Sigmoid colon (tissue), 7 donors: ENCODE results near the gene CLCA4. TPM values are rescaled to one million over a fixed set of nuclear protein-coding genes. Genes with fewer than 3 reads are reported as not detected.

Source experiments
- DNase-seq: peaks from one replicate; pipeline ENCODE4 v3.0.0-alpha.2; 2019
- H3K27ac ChIP-seq, 4 donors: fragments of 200-600 bp; sonication (generic); one replicate each; pipeline ENCODE4 v1.5.1; 2016 to 2019; ENCODE audit warnings: mild to moderate bottlenecking in 1 of 4
- H3K27me3 ChIP-seq, 3 donors: fragments of 200-600 bp; sonication (generic); one replicate each; pipeline ENCODE4 v1.5.1; 2019; ENCODE audit warnings: mild to moderate bottlenecking in 1 of 3
- H3K36me3 ChIP-seq, 4 donors: fragments of 200-600 bp; sonication (generic); one replicate each; pipeline ENCODE4 v1.5.1; 2016 to 2019
- H3K4me1 ChIP-seq, 4 donors: fragments of 200-600 bp; sonication (generic); one replicate each; pipeline ENCODE4 v1.5.1; 2017 to 2019
- H3K4me3 ChIP-seq, 4 donors: fragments of 200-600 bp; sonication (generic); one replicate each; pipeline ENCODE4 v1.5.1; 2017 to 2019; ENCODE audit warnings: mild to moderate bottlenecking in 2 of 4, moderate library complexity in 1 of 4
- H3K9me3 ChIP-seq, 4 donors: fragments of 200-600 bp in 3 of 4; sonication (generic) in 3 of 4; one replicate each; pipeline versions ENCODE4 v1.5.1 to v1.6.1; 2013 to 2019
- EP300 ChIP-seq, 4 donors: sonication (generic); formaldehyde crosslinking; IDR thresholded peaks; one replicate each; pipeline ENCODE4 v1.6.1; 2017; ENCODE audit warnings: antibody characterized with exemption in 4 of 4
- POLR2A ChIP-seq, 2 donors: fragments of 450-650 bp; IDR thresholded peaks; one replicate each; pipeline ENCODE4 v1.6.1; 2016; ENCODE audit warnings: antibody characterized with exemption in 2 of 2, mild to moderate bottlenecking in 2 of 2, moderate library complexity in 2 of 2
- POLR2AphosphoS5 ChIP-seq, 4 donors: sonication (generic); formaldehyde crosslinking; IDR thresholded peaks; one replicate each; pipeline ENCODE4 v1.6.1; 2017; ENCODE audit warnings: antibody characterized with exemption in 4 of 4
- WGBS, 2 donors: extraction: QIAGEN DNeasy Blood & Tissue Kit; methylation state at CpG; one replicate each; pipeline ENCODE4 v1.1.7; 2013; 5-methylcytosine and 5-hydroxymethylcytosine counted together
- intact Hi-C: fragments of 100-400 bp; cut with DNase I; formaldehyde crosslinking; loops from one replicate; pipeline ENCODE4 v1.15.1; 2023
- polyA plus RNA-seq, 3 donors: library from polyadenylated mRNA; stranded (reverse); fragments of 200-250 nt; gene quantifications; one replicate each; pipeline ENCODE4 v1.2.3, GENCODE V29; 2013
- total RNA-seq, 4 donors: library from RNA; depleted of rRNA; stranded (reverse); fragments of >200 nt; gene quantifications; one replicate each; pipeline ENCODE4 v1.1.0, GENCODE V29; 2016
- TF ChIP-seq, protein P1 (sequence below), 4 experiments: fragments of 450-650 bp in 3 of 4; fragments of 200-600 bp in 1 of 4; IDR thresholded peaks; one replicate each; pipeline ENCODE4 v1.5.1; 2016 to 2019; ENCODE audit warnings: antibody characterized with exemption in 4 of 4, mild to moderate bottlenecking in 3 of 4, moderate library complexity in 2 of 4
- donor health status: healthy with polysubstance abuse.
- donor health status: Bipolar disorder and iron deficiency.
- donor health status: healthy.

The CLCA4 gene
- total and polyA plus RNA-seq, 7 donors: 1.7 to 854 (median 168) TPM; not detected in 2

DNA sequence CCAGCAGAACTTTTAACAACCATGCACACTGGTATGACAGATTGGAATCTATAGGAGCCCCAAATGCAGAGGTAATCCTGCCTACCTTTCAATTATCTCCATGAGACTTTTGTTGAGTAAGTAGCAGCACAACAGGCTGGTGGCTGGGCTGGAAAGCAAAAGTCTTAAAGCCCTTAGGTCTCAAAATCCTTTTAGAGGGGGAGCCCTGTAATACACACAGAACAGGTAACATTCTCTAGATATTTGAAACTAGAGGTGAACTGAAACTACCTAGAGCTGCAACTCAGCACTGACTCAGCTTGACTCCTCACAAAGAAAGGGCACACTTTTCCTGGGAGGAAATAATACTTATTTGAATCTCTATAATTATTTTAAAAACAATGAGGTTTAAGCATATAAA, 71.5 kb downstream of the CLCA4 start:
- Histone ChIP-seq H3K9me3 (peaks cover 0 to 8% (median 3%) of the 10 kb centered on the region in 4 donors), H3K27me3 (no peaks in the 10 kb centered on the region), H3K4me3 (no peak overlapping the region), H3K27ac (no peak overlapping the region), H3K36me3 (no peaks in the 10 kb centered on the region), H3K4me1 (no peaks in the 10 kb centered on the region)
- TF ChIP-seq, protein P1, sequence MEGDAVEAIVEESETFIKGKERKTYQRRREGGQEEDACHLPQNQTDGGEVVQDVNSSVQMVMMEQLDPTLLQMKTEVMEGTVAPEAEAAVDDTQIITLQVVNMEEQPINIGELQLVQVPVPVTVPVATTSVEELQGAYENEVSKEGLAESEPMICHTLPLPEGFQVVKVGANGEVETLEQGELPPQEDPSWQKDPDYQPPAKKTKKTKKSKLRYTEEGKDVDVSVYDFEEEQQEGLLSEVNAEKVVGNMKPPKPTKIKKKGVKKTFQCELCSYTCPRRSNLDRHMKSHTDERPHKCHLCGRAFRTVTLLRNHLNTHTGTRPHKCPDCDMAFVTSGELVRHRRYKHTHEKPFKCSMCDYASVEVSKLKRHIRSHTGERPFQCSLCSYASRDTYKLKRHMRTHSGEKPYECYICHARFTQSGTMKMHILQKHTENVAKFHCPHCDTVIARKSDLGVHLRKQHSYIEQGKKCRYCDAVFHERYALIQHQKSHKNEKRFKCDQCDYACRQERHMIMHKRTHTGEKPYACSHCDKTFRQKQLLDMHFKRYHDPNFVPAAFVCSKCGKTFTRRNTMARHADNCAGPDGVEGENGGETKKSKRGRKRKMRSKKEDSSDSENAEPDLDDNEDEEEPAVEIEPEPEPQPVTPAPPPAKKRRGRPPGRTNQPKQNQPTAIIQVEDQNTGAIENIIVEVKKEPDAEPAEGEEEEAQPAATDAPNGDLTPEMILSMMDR (IDR thresholded peaks at IDR 0.05): no peak
- no peak for TF ChIP-seq EP300 (IDR thresholded peaks at IDR 0.05)
- TF ChIP-seq POLR2AphosphoS5 (IDR thresholded peaks at IDR 0.05): no peak
- TF ChIP-seq POLR2A (IDR thresholded peaks at IDR 0.05): no peak
- DNase-seq: no peak
- intact Hi-C loops: no loop called here

DNA sequence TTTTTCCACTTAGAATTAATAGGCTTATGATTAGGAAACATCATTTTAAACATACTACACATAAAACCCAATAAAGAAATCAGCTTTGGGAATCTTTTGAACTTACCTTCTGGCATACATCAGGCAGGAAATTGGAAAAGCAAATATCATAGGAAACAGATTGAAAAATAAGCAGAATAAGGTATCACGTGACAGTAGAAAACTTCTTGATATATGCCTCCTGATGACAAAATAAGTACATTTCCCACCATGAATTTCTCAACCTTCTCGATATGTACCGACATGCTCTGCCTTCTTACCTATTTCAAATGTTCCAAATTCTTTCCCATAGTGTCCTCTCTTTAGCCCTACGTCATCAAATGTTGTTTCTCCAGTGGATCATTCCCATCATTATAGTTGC, 72.4 kb downstream of the CLCA4 start:
- no peaks in the 10 kb centered on the region for H3K27me3 ChIP-seq
- H3K36me3 ChIP-seq: no peaks in the 10 kb centered on the region
- peaks cover 0 to 9% (median under 1%) of the 10 kb centered on the region in 4 donors for H3K9me3 ChIP-seq
- WGBS, 2 donors: 97 to 98% methylated on average over 4 of the region's 4 CpGs
- TF ChIP-seq POLR2A (IDR thresholded peaks at IDR 0.05) (no peak), POLR2AphosphoS5 (IDR thresholded peaks at IDR 0.05) (no peak), EP300 (IDR thresholded peaks at IDR 0.05) (no peak)
- TF ChIP-seq, protein P1 (IDR thresholded peaks at IDR 0.05): no peak
- intact Hi-C loops: no loop called here
- H3K4me1 ChIP-seq: no peaks in the 10 kb centered on the region
- no peak overlapping the region for H3K4me3 ChIP-seq
- DNase-seq: no peak
- H3K27ac ChIP-seq: no peak overlapping the region

DNA sequence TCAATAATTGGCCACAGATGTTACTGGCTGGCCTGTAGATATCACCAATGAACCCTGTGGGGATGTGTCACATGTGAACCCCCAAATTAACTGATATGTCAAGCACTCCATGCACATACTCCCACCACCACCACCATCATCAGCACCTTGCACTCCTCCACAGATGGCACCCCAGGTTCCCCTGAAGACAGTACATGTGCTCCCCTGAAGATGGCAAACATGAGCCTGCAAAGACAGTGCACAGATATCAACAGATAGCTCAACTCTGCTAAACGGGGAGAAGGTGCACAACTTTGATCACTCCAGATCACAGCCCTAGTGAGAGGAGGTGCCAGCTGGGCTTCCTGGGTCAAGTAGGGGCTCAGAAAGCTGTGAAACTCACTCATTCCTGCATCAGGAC, 74.4 kb downstream of the CLCA4 start:
- Histone ChIP-seq H3K36me3 (no peaks in the 10 kb centered on the region), H3K4me3 (no peak overlapping the region), H3K27me3 (no peaks in the 10 kb centered on the region), H3K27ac (no peak overlapping the region), H3K4me1 (no peaks in the 10 kb centered on the region), H3K9me3 (peaks cover 0 to 9% (median 0%) of the 10 kb centered on the region in 4 donors)
- intact Hi-C loops: no loop called here
- no peak for TF ChIP-seq POLR2A (IDR thresholded peaks at IDR 0.05)
- TF ChIP-seq EP300 (IDR thresholded peaks at IDR 0.05): no peak
- TF ChIP-seq, protein P1 (IDR thresholded peaks at IDR 0.05): no peak
- no peak for TF ChIP-seq POLR2AphosphoS5 (IDR thresholded peaks at IDR 0.05)
- 66 to 70% methylated on average over 1 of the region's 1 CpG for WGBS, 2 donors
- DNase-seq: no peak

Other genes starting within 250 kb of the CLCA4 start
- gene ODF2L, start 150.8 kb upstream of the CLCA4 start, total RNA-seq: 10 to 100 TPM; 27.8 to 55.1 (median 30.2) TPM
- gene ODF2L, start 150.8 kb upstream of the CLCA4 start, polyA plus RNA-seq: 10 to 100 TPM; 14.4 to 27.2 (median 16.2) TPM
- not detected for gene CLCA2, start 122.9 kb upstream of the CLCA4 start, total RNA-seq
- gene CLCA2, start 122.9 kb upstream of the CLCA4 start, polyA plus RNA-seq: 1 to 10 TPM in 1 of 3 donors, under 1 TPM in 2; 0.60 to 2.1 (median 0.60) TPM
- under 1 TPM in 1 of 4 donors, not detected in 3; 0.83 TPM for gene CLCA1, start 78.2 kb upstream of the CLCA4 start, total RNA-seq
- 100 to 1,000 TPM; 184 to 262 (median 201) TPM for gene CLCA1, start 78.2 kb upstream of the CLCA4 start, polyA plus RNA-seq
- 10 to 100 TPM; 50.8 to 67.0 (median 56.7) TPM for gene SH3GLB1, start 157.5 kb downstream of the CLCA4 start, total RNA-seq
- gene SH3GLB1, start 157.5 kb downstream of the CLCA4 start, polyA plus RNA-seq: 10 to 100 TPM; 47.3 to 91.8 (median 79.9) TPM